PC-9 (cell line): ENCODE measurements around the gene USP48. TPM values are rescaled to one million over a fixed set of nuclear protein-coding genes. Genes with fewer than 3 reads are reported as not detected.
"Not testable (repeated sequence)": the region's sequence is repeated elsewhere in the genome, so short reads cannot be mapped to it uniquely, and the experiment has no call there.

Source experiments
- BruUV-seq: library from RNA; stranded (reverse); fragments of 400-500 nt; replicated peaks from 2 replicates; lab custom pipeline; 2021; lab: Mats Ljungman, UMichigan
- CTCF ChIA-PET: fragments of 300-600 bp; sonication (Branson Sonifier 250); formaldehyde crosslinking; loops from one replicate; lab custom pipeline; 2022; ENCODE audit warnings: antibody characterized with exemption; lab: Charles Lee
- POLR2A ChIA-PET: fragments of 300-600 bp; sonication (Branson Sonifier 250); formaldehyde crosslinking; loops from one replicate; lab custom pipeline; 2022; ENCODE audit warnings: antibody characterized with exemption; ENCODE audit not compliant: unreplicated experiment; lab: Charles Lee
- DNase-seq, 2 experiments: peaks; one replicate each; pipeline versions ENCODE4 v3.0.0 to v3.0.0-alpha.2; 2015 to 2022; ENCODE audit warnings: mixed read lengths in 1 of 2
- H2AFZ ChIP-seq: fragments of 200-600 bp; sonication (generic); 2 replicates; pipeline ENCODE4 v1.8.1; 2017; ENCODE audit warnings: antibody characterized with exemption
- H3F3A ChIP-seq: fragments of 200-600 bp; sonication (generic); 2 replicates; pipeline ENCODE4 v1.8.1; 2017; ENCODE audit warnings: antibody characterized with exemption, mild to moderate bottlenecking, low read depth; ENCODE audit not compliant: insufficient read depth
- H3K27ac ChIP-seq: fragments of 200-600 bp; sonication (generic); 2 replicates; pipeline ENCODE4 v1.6.1; 2016; ENCODE audit warnings: mixed run types
- H3K27me3 ChIP-seq: fragments of 200-600 bp; sonication (generic); 2 replicates; pipeline ENCODE4 v1.6.1; 2016; ENCODE audit warnings: low read depth, mixed run types; ENCODE audit not compliant: insufficient read depth
- H3K36me3 ChIP-seq: fragments of 200-600 bp; sonication (generic); 2 replicates; pipeline ENCODE4 v1.6.1; 2016; ENCODE audit warnings: low read depth, mixed run types
- H3K4me1 ChIP-seq: fragments of 200-600 bp; sonication (generic); replicated peaks from 2 replicates; pipeline ENCODE4 v1.6.1; 2016; ENCODE audit warnings: mixed run types; ENCODE audit not compliant: insufficient read depth
- H3K4me2 ChIP-seq: fragments of 200-600 bp; sonication (generic); 2 replicates; pipeline ENCODE4 v1.6.1; 2017; ENCODE audit warnings: mixed run types
- H3K4me3 ChIP-seq: fragments of 200-600 bp; sonication (generic); 2 replicates; pipeline ENCODE4 v1.6.1; 2016; ENCODE audit warnings: mixed run types
- H3K79me2 ChIP-seq: fragments of 200-600 bp; sonication (generic); 2 replicates; pipeline ENCODE4 v1.6.1; 2017; ENCODE audit warnings: low read depth, mixed run types
- H3K9me2 ChIP-seq: fragments of 200-600 bp; sonication (generic); 2 replicates; pipeline ENCODE4 v1.8.1; 2017; ENCODE audit warnings: mild to moderate bottlenecking; ENCODE audit not compliant: insufficient read depth
- H3K9me3 ChIP-seq: fragments of 200-600 bp; sonication (generic); 2 replicates; pipeline ENCODE4 v1.8.1; 2016; ENCODE audit warnings: low read depth; ENCODE audit not compliant: insufficient read depth
- H4K20me1 ChIP-seq: fragments of 200-600 bp; sonication (generic); 2 replicates; pipeline ENCODE4 v1.8.1; 2017; ENCODE audit not compliant: insufficient read depth
- CTCF ChIP-seq: fragments of 200-600 bp; sonication (generic); conservative IDR thresholded peaks from 2 replicates; pipeline ENCODE4 v1.6.1; 2017; ENCODE audit warnings: mixed run types, antibody characterized with exemption, mild to moderate bottlenecking, moderate library complexity
- EZH2 ChIP-seq: fragments of 200-600 bp; sonication (generic); IDR thresholded peaks from 2 replicates; pipeline ENCODE4 v1.8.0; 2017; ENCODE audit warnings: antibody characterized with exemption, low read depth
- intact Hi-C: fragments of 100-400 bp; cut with micrococcal nuclease; formaldehyde crosslinking; loops from one replicate; pipeline ENCODE4 v1.10.0; 2022; ENCODE audit not compliant: unreplicated experiment
- total RNA-seq: library from RNA; stranded (reverse); gene quantifications from 2 replicates; pipeline ENCODE4 v1.2.3, GENCODE V29; 2021

Gene USP48
- total RNA-seq, 1 experiment from 2014 or later, result 63.1 TPM

GRCh38 chr1:21631944-21632887 is 150.7 kb downstream of the USP48 start:
- POLR2A ChIA-PET, result interaction anchor here (0.6 kb wide), 1 partner anchor 308 kb away, joined by 26 read pairs; no protein-coding TSS in a partner anchor
- Histone ChIP-seq H3K4me3 (no peak overlapping the region), H3K27ac (peak overlapping the region; percentile 56), H3F3A (peaks cover 39% of the 10 kb centered on the region), H3K36me3 (no peaks in the 10 kb centered on the region), H3K9me2 (no peaks in the 10 kb centered on the region), H3K27me3 (no peaks in the 10 kb centered on the region), H3K9me3 (no peaks in the 10 kb centered on the region), H3K4me1 (peaks cover 90% of the 10 kb centered on the region), H4K20me1 (no peaks in the 10 kb centered on the region), H3K79me2 (no peaks in the 10 kb centered on the region), H3K4me2 (peak overlapping the region; percentile 61), H2AFZ (no peak overlapping the region)
- BruUV-seq, result no TSS peak
- peak in 1 of 2 experiments; percentile 58 for DNase-seq
- intact Hi-C loops, result loop anchor here (10.0 kb wide), 1 partner anchor 1867 kb away; no protein-coding TSS in a partner anchor
- CTCF ChIA-PET, result no interaction called here
- TF ChIP-seq CTCF (no peak), EZH2 (no peak)

- H3K79me2 ChIP-seq, H3K4me3 ChIP-seq, H3K36me3 ChIP-seq, H4K20me1 ChIP-seq, H3K9me2 ChIP-seq, BruUV-seq, H2AFZ ChIP-seq, H3K27me3 ChIP-seq, DNase-seq, H3K9me3 ChIP-seq, CTCF ChIA-PET: not testable (repeated sequence)
- intact Hi-C loops, result loop anchor here (10.0 kb wide), 1 partner anchor 1867 kb away; no protein-coding TSS in a partner anchor
- Histone ChIP-seq H3K4me1 (peaks cover 90% of the 10 kb centered on the region), H3F3A (peaks cover 40% of the 10 kb centered on the region), H3K4me2 (peak overlapping the region; percentile 61), H3K27ac (peak overlapping the region; percentile 56)
- POLR2A ChIA-PET, result interaction anchor here (0.6 kb wide), 1 partner anchor 307 kb away, joined by 26 read pairs; no protein-coding TSS in a partner anchor
These were observed 151.4 kb downstream of the USP48 start for GRCh38 chr1:21631590-21631943.

GRCh38 chr1:21630571-21631343 is 152.2 kb downstream of the USP48 start:
- Histone ChIP-seq H3K4me3 (no peak overlapping the region), H3K27me3 (no peaks in the 10 kb centered on the region), H3K9me2 (no peaks in the 10 kb centered on the region), H3K4me2 (no peak overlapping the region), H3K27ac (0 out of 2 replicates have a peak overlapping the region, but pooled peaks have one; percentile 56), H4K20me1 (no peaks in the 10 kb centered on the region), H3F3A (peaks cover 48% of the 10 kb centered on the region), H3K9me3 (no peaks in the 10 kb centered on the region), H3K36me3 (no peaks in the 10 kb centered on the region), H2AFZ (no peak overlapping the region), H3K4me1 (peaks cover 93% of the 10 kb centered on the region), H3K79me2 (no peaks in the 10 kb centered on the region)
- ChIA-PET CTCF (no interaction called here), POLR2A (no interaction called here)
- no TSS peak for BruUV-seq
- DNase-seq, result no peak
- TF ChIP-seq CTCF, result no peak
- no peak for TF ChIP-seq EZH2
- intact Hi-C loops, result loop anchor here (10.0 kb wide), 1 partner anchor 1866 kb away; no protein-coding TSS in a partner anchor
